A549 (cell line): ENCODE data around the gene USP22. TPM values are rescaled to one million over a fixed set of nuclear protein-coding genes. Genes with fewer than 3 reads are reported as not detected.

Source experiments
- ATAC-seq, 2 experiments: fragments of 200-7000 bp in 1 of 2; fragments of >200 bp in 1 of 2; cut with Nextera tagmentation in 1 of 2; cut with Tn5 transposase in 1 of 2; 3 replicates each; pipeline versions ENCODE4 v1.8.0 to v1.9.1; 2018 to 2020; ENCODE audit warnings: mild to moderate bottlenecking in 1 of 2, moderate library complexity in 1 of 2
- CTCF ChIA-PET: fragments of 300-600 bp; sonication (Branson Sonifier 250); formaldehyde crosslinking; extraction: SDS; loops from one replicate; lab custom pipeline; 2021; ENCODE audit warnings: antibody characterized with exemption, inconsistent platforms; lab: Yijun Ruan, JAX
- POLR2A ChIA-PET: fragments of 350-600 bp; formaldehyde crosslinking; extraction: SDS; loops from one replicate; lab custom pipeline; 2021; ENCODE audit warnings: antibody characterized with exemption, inconsistent platforms; lab: Yijun Ruan, JAX
- DNase-seq, 2 experiments: peaks; one replicate each; pipeline versions ENCODE4 v3.0.0 to v3.0.0-alpha.2; 2011 to 2016; ENCODE audit warnings: low read depth in 1 of 2, low spot score in 1 of 2
- FAIRE-seq: peaks from 2 replicates; lab custom pipeline; 2011; peaks lifted over from hg19 to GRCh38; lab: Jason Lieb, UNC
- H3K27ac ChIP-seq, 2 experiments: fragments of >200 bp; sonication (Bioruptor Twin); formaldehyde crosslinking; 3 replicates each; pipeline ENCODE4 v1.5.1; 2016 to 2017
- H3K4me1 ChIP-seq: fragments of >200 bp; sonication (Bioruptor Twin); formaldehyde crosslinking; 3 replicates; pipeline ENCODE4 v1.6.1; 2016
- H3K4me2 ChIP-seq: fragments of >200 bp; sonication (Bioruptor Twin); formaldehyde crosslinking; 3 replicates; pipeline ENCODE4 v1.6.1; 2016
- H3K4me3 ChIP-seq: fragments of >200 bp; sonication (Bioruptor Twin); formaldehyde crosslinking; 3 replicates; pipeline ENCODE4 v1.5.1; 2016
- H3K9me3 ChIP-seq: fragments of >200 bp; sonication (Bioruptor Twin); formaldehyde crosslinking; 3 replicates; pipeline ENCODE4 v1.6.1; 2016
- CEBPB ChIP-seq, 2 experiments: fragments of >200 bp in 1 of 2; sonication (Bioruptor Twin) in 1 of 2; formaldehyde crosslinking in 1 of 2; IDR thresholded peaks; 2 replicates each; pipeline ENCODE4 v1.6.1; 2012 to 2016
- CHD4 ChIP-seq: fragments of 200-600 bp; sonication (generic); IDR thresholded peaks from 2 replicates; pipeline ENCODE4 v1.6.1; 2016; ENCODE audit warnings: antibody characterized with exemption, mild to moderate bottlenecking, borderline replicate concordance
- EHF ChIP-seq: fragments of 250-450 bp; sonication (Bioruptor Pico); IDR thresholded peaks from 2 replicates; pipeline ENCODE4 v1.5.0; 2020; ENCODE audit warnings: mild to moderate bottlenecking
- FOSB ChIP-seq: fragments of 250-450 bp; sonication (Bioruptor Pico); IDR thresholded peaks from 2 replicates; pipeline ENCODE4 v1.5.0; 2020; ENCODE audit warnings: mild to moderate bottlenecking, moderate library complexity
- FOSL2 ChIP-seq, 2 experiments: fragments of 450-650 bp in 1 of 2; fragments of >200 bp in 1 of 2; sonication (Bioruptor Twin) in 1 of 2; formaldehyde crosslinking; IDR thresholded peaks; 2 replicates each; pipeline versions ENCODE4 v1.5.0 to v1.6.1; 2016 to 2020; ENCODE audit warnings: mild to moderate bottlenecking in 1 of 2, moderate library complexity in 1 of 2
- FOXS1 ChIP-seq: fragments of 250-450 bp; sonication (Bioruptor Pico); IDR thresholded peaks from 2 replicates; pipeline ENCODE4 v1.5.0; 2020; ENCODE audit warnings: mild to moderate bottlenecking, moderate library complexity
- GATA3 ChIP-seq: IDR thresholded peaks from 2 replicates; pipeline ENCODE4 v1.6.1; 2012; ENCODE audit warnings: borderline replicate concordance
- HDAC2 ChIP-seq: fragments of 200-600 bp; sonication (generic); IDR thresholded peaks from 2 replicates; pipeline ENCODE4 v1.6.1; 2016
- HOXA7 ChIP-seq: fragments of 250-450 bp; sonication (Bioruptor Pico); IDR thresholded peaks from 2 replicates; pipeline ENCODE4 v1.5.0; 2020; ENCODE audit warnings: mild to moderate bottlenecking, moderate library complexity
- HOXB13 ChIP-seq: fragments of 250-450 bp; sonication (Bioruptor Pico); IDR thresholded peaks from 2 replicates; pipeline ENCODE4 v1.5.0; 2020; ENCODE audit warnings: low read depth, mild to moderate bottlenecking, moderate library complexity
- HOXB5 ChIP-seq: fragments of 250-450 bp; sonication (Bioruptor Pico); IDR thresholded peaks from 2 replicates; pipeline ENCODE4 v1.5.0; 2020; ENCODE audit warnings: mild to moderate bottlenecking, moderate library complexity
- JUN ChIP-seq, 2 experiments: fragments of >200 bp; sonication (Bioruptor Twin); formaldehyde crosslinking; IDR thresholded peaks; 2 replicates in 1 of 2; 3 replicates in 1 of 2; pipeline ENCODE4 v1.6.1; 2016 to 2017
- KDM5A ChIP-seq: fragments of 200-600 bp; sonication (generic); IDR thresholded peaks from 2 replicates; pipeline ENCODE4 v1.6.1; 2016; ENCODE audit warnings: antibody characterized with exemption, mild to moderate bottlenecking
- MYC ChIP-seq: IDR thresholded peaks from 2 replicates; pipeline ENCODE4 v1.6.1; 2012; ENCODE audit warnings: mild to moderate bottlenecking, inconsistent platforms, low read length, improper control_type of control experiment, borderline replicate concordance
- NPAS2 ChIP-seq: fragments of 250-450 bp; sonication (Bioruptor Pico); IDR thresholded peaks from 2 replicates; pipeline ENCODE4 v1.8.0; 2022; ENCODE audit warnings: mild to moderate bottlenecking, moderate library complexity, borderline replicate concordance
- NR3C1 ChIP-seq: fragments of >200 bp; sonication (Bioruptor Twin); formaldehyde crosslinking; IDR thresholded peaks from 3 replicates; pipeline ENCODE4 v1.6.1; 2017
- POLR2AphosphoS2 ChIP-seq: conservative IDR thresholded peaks from 2 replicates; pipeline ENCODE4 v1.6.1; 2012; ENCODE audit warnings: low read length, improper control_type of control experiment, inconsistent platforms
- RAD21 ChIP-seq, 2 experiments: fragments of >200 bp in 1 of 2; sonication (Bioruptor Twin) in 1 of 2; formaldehyde crosslinking in 1 of 2; IDR thresholded peaks in 1 of 2; conservative IDR thresholded peaks in 1 of 2; 2 replicates in 1 of 2; 3 replicates in 1 of 2; pipeline ENCODE4 v1.6.1; 2012 to 2018; ENCODE audit warnings: inconsistent platforms in 1 of 2
- RARB ChIP-seq: fragments of 250-450 bp; sonication (Bioruptor Pico); IDR thresholded peaks from 2 replicates; pipeline ENCODE4 v1.8.0; 2021; ENCODE audit warnings: mild to moderate bottlenecking, moderate library complexity
- ZC3H11A ChIP-seq: fragments of 450-650 bp; IDR thresholded peaks from 2 replicates; pipeline ENCODE4 v1.6.1; 2014; ENCODE audit warnings: antibody characterized with exemption, mild to moderate bottlenecking
- ZFP36 ChIP-seq: fragments of 450-650 bp; IDR thresholded peaks from 2 replicates; pipeline ENCODE4 v1.6.1; 2014; ENCODE audit warnings: borderline replicate concordance; ENCODE audit not compliant: partially characterized antibody
- ZNF302 ChIP-seq: fragments of 250-450 bp; sonication (Bioruptor Pico); IDR thresholded peaks from 2 replicates; pipeline ENCODE4 v1.9.0; 2021; ENCODE audit warnings: inconsistent platforms, mild to moderate bottlenecking, moderate library complexity
- WGBS: methylation state at CpG from one replicate; pipeline ENCODE4 v1.1.6; 2017; ENCODE audit errors: missing lambda C conversion rate; 5-methylcytosine and 5-hydroxymethylcytosine counted together
- polyA plus RNA-seq, 4 experiments: library from polyadenylated mRNA; depleted of rRNA in 3 of 4; stranded (reverse); fragments of >200 nt; fragmentation: RNase III in 1 of 4; extraction: RNeasy Plus Mini Kit Qiagen cat#74134 plus additional on column Dnase treatment in 1 of 4; gene quantifications; 2 replicates in 3 of 4; 3 replicates in 1 of 4; pipeline ENCODE4 v1.2.3, GENCODE V29; 2011 to 2017
- TF ChIP-seq, protein P1 (sequence below): fragments of >200 bp; sonication (Bioruptor Twin); formaldehyde crosslinking; IDR thresholded peaks from 3 replicates; pipeline ENCODE4 v1.5.1; 2016
- TF ChIP-seq, protein P2 (sequence below): fragments of 250-450 bp; sonication (Bioruptor Pico); IDR thresholded peaks from 2 replicates; pipeline ENCODE4 v1.5.0; 2021; ENCODE audit warnings: mild to moderate bottlenecking, moderate library complexity, borderline replicate concordance
- TF ChIP-seq, protein P3 (sequence below): IDR thresholded peaks from 2 replicates; pipeline ENCODE4 v1.6.1; 2012; ENCODE audit warnings: low read depth, borderline replicate concordance
- TF ChIP-seq, protein P4 (sequence below): fragments of >200 bp; sonication (Bioruptor Twin); formaldehyde crosslinking; IDR thresholded peaks from 2 replicates; pipeline ENCODE4 v1.6.1; 2016
- TF ChIP-seq, protein P5 (sequence below): fragments of 150-350 bp; IDR thresholded peaks from 2 replicates; pipeline ENCODE4 v1.6.1; 2014; ENCODE audit warnings: low read depth, mild to moderate bottlenecking, low read length
- TF ChIP-seq, protein P6 (sequence below): fragments of 450-650 bp; IDR thresholded peaks from 2 replicates; pipeline ENCODE4 v1.6.1; 2014; ENCODE audit warnings: antibody characterized with exemption

USP22 gene
- polyA plus RNA-seq, 2 of the 4 experiments (the other 2 are of a cell fraction) = 130 to 293 TPM

DNA sequence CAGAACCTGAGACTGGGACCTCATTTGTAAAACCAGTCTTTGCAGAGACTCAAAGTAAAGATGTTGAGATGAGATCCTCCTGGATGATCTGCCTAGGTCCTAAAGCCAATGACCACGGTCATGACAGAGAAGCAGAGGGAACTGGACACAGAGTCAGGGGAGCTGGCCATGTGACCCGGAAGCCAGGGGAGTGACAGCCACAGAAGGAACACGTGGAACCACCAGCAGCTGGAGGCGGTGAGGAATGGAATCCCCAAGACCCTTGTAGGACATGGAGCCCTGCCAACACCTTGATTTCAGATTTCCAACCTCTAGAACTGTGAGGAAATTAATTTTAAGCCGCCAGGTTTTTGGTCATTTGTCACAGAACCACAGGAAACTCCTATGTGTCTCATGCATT is 37.0 kb downstream of the USP22 start:
- ChIA-PET POLR2A (no interaction called here), CTCF (interaction anchor here (1.1 to 2.5 kb wide), 6 partner anchors 12 to 513 kb away, joined by 3 to 15 read pairs (median 6); partner anchors contain the start of gene USP22)
- no peak overlapping the region for H3K27ac ChIP-seq
- FAIRE-seq = no peak
- H3K4me1 ChIP-seq = no peaks in the 10 kb centered on the region
- 88% methylated on average over 5 of the region's 5 CpGs for WGBS
- TF ChIP-seq HOXB13 (CRISPR knock-in tag) (no peak), RARB (no peak), ZNF302 (CRISPR knock-in tag) (no peak), NPAS2 (no peak), MYC (no peak), KDM5A (no peak), FOXS1 (CRISPR knock-in tag) (no peak), HOXA7 (CRISPR knock-in tag) (no peak), CHD4 (no peak), EHF (CRISPR knock-in tag) (no peak), HDAC2 (no peak), ZC3H11A (no peak), HOXB5 (CRISPR knock-in tag) (no peak), GATA3 (no peak), JUN (IDR thresholded peaks at IDR 0.05) (no peak), ZFP36 (no peak)
- TF ChIP-seq, protein P1, sequence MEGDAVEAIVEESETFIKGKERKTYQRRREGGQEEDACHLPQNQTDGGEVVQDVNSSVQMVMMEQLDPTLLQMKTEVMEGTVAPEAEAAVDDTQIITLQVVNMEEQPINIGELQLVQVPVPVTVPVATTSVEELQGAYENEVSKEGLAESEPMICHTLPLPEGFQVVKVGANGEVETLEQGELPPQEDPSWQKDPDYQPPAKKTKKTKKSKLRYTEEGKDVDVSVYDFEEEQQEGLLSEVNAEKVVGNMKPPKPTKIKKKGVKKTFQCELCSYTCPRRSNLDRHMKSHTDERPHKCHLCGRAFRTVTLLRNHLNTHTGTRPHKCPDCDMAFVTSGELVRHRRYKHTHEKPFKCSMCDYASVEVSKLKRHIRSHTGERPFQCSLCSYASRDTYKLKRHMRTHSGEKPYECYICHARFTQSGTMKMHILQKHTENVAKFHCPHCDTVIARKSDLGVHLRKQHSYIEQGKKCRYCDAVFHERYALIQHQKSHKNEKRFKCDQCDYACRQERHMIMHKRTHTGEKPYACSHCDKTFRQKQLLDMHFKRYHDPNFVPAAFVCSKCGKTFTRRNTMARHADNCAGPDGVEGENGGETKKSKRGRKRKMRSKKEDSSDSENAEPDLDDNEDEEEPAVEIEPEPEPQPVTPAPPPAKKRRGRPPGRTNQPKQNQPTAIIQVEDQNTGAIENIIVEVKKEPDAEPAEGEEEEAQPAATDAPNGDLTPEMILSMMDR = no peak
- TF ChIP-seq, protein P2, sequence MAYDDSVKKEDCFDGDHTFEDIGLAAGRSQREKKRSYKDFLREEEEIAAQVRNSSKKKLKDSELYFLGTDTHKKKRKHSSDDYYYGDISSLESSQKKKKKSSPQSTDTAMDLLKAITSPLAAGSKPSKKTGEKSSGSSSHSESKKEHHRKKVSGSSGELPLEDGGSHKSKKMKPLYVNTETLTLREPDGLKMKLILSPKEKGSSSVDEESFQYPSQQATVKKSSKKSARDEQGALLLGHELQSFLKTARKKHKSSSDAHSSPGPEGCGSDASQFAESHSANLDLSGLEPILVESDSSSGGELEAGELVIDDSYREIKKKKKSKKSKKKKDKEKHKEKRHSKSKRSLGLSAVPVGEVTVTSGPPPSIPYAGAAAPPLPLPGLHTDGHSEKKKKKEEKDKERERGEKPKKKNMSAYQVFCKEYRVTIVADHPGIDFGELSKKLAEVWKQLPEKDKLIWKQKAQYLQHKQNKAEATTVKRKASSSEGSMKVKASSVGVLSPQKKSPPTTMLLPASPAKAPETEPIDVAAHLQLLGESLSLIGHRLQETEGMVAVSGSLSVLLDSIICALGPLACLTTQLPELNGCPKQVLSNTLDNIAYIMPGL (CRISPR knock-in tag) = no peak
- TF ChIP-seq, protein P3, sequence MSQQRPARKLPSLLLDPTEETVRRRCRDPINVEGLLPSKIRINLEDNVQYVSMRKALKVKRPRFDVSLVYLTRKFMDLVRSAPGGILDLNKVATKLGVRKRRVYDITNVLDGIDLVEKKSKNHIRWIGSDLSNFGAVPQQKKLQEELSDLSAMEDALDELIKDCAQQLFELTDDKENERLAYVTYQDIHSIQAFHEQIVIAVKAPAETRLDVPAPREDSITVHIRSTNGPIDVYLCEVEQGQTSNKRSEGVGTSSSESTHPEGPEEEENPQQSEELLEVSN = no peak
- H3K9me3 ChIP-seq = no peaks in the 10 kb centered on the region
- DNase-seq = no peak
- no peak for ATAC-seq
- no peak overlapping the region for H3K4me2 ChIP-seq
- no peak overlapping the region for H3K4me3 ChIP-seq

DNA sequence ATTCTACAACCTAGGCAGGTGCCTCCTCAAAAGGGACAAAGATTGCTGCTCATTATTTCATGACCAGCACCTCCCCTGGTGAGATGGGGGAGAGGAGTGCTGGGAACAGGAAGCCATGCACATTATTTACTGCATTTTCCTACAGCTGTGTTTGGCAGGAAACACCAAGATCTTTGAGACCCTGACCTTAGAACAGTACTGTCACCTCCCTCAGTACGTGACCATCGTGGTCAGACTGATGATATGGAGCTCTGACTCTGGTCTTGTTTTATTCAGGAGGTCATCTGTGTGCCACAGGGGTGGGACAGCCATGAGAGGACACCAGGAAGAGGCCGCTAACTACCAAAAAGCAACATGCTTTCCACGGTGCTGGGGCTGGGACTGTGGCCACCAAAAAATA is 37.4 kb downstream of the USP22 start:
- 82% methylated on average over 4 of the region's 4 CpGs for WGBS
- TF ChIP-seq, protein P3 = no peak
- TF ChIP-seq, protein P4, sequence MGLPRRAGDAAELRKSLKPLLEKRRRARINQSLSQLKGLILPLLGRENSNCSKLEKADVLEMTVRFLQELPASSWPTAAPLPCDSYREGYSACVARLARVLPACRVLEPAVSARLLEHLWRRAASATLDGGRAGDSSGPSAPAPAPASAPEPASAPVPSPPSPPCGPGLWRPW = no peak
- TF ChIP-seq HOXA7 (CRISPR knock-in tag) = no peak
- TF ChIP-seq, protein P5, sequence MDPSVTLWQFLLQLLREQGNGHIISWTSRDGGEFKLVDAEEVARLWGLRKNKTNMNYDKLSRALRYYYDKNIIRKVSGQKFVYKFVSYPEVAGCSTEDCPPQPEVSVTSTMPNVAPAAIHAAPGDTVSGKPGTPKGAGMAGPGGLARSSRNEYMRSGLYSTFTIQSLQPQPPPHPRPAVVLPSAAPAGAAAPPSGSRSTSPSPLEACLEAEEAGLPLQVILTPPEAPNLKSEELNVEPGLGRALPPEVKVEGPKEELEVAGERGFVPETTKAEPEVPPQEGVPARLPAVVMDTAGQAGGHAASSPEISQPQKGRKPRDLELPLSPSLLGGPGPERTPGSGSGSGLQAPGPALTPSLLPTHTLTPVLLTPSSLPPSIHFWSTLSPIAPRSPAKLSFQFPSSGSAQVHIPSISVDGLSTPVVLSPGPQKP = no peak
- no peak for TF ChIP-seq FOSL2 (IDR thresholded peaks at IDR 0.05)
- no peak for TF ChIP-seq FOSL2 (CRISPR knock-in tag; IDR thresholded peaks at IDR 0.05)
- no peak for TF ChIP-seq EHF (CRISPR knock-in tag)
- TF ChIP-seq FOSB (CRISPR knock-in tag) = no peak
- no peak for TF ChIP-seq CEBPB (IDR thresholded peaks at IDR 0.05)
- no peak for TF ChIP-seq RAD21 (conservative IDR thresholded peaks at IDR 0.05 in 1 of 2, IDR thresholded peaks at IDR 0.05 in 1 of 2)
- TF ChIP-seq, protein P6, sequence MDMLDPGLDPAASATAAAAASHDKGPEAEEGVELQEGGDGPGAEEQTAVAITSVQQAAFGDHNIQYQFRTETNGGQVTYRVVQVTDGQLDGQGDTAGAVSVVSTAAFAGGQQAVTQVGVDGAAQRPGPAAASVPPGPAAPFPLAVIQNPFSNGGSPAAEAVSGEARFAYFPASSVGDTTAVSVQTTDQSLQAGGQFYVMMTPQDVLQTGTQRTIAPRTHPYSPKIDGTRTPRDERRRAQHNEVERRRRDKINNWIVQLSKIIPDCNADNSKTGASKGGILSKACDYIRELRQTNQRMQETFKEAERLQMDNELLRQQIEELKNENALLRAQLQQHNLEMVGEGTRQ = no peak
- no peak for TF ChIP-seq NR3C1
- TF ChIP-seq GATA3 = no peak
- TF ChIP-seq, protein P2 (CRISPR knock-in tag) = no peak
- TF ChIP-seq POLR2AphosphoS2 = no peak
- no peak for TF ChIP-seq ZC3H11A
- no peak for TF ChIP-seq RARB
- ATAC-seq = no peak
- Histone ChIP-seq H3K27ac (no peak overlapping the region), H3K9me3 (no peaks in the 10 kb centered on the region), H3K4me1 (peaks cover 2% of the 10 kb centered on the region; the same call in 1 of the 3 replicates), H3K4me3 (no peak overlapping the region), H3K4me2 (no peak overlapping the region)
- ChIA-PET CTCF (interaction anchor here (1.2 to 2.5 kb wide), 4 partner anchors 12 to 514 kb away, joined by 3 to 15 read pairs (median 6); partner anchors contain the start of gene USP22), POLR2A (no interaction called here)
- FAIRE-seq = no peak
- DNase-seq = no peak
